ENCODE measurements around the gene AIFM3.

The AIFM3 gene

DNA sequence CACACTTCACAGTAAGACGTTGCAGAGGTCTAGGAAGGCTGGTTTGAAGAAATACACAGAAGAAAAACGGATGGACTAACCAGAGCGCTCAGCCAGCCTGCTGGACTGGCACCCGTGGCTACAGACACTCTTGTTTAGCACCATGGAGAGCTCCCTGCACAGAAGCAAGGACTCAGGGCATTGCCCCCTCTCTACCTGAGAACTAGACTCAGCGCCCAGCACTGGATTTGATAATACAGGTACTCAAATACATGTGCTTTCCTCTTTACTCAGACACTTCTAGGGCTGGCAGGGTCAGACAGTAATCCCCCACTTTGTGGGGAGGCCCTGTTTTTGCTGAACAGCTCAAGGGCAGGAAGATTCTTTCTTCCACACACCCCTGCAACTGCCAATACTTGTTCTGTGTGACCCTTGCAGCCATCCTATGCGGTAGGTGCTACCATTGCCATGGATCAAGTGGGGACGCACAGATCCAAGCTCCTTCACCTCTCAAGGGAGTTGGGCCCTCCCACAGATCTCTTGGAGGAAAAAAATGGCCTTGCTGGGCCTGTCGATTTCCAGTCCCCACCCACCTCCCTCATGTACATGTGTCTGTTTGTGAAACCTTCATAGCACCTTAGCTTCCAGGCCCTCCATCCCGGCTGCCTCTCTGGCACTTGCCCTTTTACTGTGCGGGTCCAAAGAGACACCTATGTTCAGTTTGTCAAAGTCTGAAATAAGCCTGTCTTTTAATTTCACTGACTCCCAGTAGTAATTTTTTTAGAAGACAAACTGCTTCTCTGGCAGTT is 42.8 kb downstream of the AIFM3 start:
- DNase-seq = no peak

DNA sequence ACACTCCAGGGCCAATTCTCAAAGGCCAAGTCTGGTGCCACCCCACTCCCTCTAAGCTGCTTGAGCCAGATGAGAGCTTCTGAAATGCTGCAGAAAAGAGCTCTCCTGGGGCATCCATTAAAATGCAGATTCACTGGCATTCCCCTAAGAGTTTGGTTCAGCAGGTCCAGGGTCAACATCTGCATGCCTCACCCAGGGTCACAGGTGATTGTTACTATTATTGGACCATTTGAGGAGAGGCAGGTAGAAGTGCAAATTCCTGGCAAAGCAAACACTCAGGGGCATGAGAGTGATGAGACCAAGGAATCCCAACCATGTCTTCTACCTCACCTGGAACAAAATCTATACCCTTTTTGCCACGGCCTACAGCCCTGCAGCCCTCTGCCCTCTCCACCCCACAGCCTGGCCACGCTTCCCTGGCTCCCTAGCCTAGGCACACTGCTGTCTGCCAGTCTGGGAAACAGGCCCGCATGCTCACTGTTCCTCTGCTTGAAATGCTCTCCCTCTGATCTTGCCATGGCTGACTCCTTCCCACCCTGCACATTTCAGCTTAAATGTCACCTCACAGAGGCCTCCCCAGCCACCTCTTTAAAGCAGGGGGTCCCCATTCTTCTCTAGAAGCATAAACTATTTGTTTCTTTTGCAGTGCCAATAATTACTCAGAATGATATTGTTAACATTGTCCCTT is 43.5 kb downstream of the AIFM3 start:
- DNase-seq = no peak

DNA sequence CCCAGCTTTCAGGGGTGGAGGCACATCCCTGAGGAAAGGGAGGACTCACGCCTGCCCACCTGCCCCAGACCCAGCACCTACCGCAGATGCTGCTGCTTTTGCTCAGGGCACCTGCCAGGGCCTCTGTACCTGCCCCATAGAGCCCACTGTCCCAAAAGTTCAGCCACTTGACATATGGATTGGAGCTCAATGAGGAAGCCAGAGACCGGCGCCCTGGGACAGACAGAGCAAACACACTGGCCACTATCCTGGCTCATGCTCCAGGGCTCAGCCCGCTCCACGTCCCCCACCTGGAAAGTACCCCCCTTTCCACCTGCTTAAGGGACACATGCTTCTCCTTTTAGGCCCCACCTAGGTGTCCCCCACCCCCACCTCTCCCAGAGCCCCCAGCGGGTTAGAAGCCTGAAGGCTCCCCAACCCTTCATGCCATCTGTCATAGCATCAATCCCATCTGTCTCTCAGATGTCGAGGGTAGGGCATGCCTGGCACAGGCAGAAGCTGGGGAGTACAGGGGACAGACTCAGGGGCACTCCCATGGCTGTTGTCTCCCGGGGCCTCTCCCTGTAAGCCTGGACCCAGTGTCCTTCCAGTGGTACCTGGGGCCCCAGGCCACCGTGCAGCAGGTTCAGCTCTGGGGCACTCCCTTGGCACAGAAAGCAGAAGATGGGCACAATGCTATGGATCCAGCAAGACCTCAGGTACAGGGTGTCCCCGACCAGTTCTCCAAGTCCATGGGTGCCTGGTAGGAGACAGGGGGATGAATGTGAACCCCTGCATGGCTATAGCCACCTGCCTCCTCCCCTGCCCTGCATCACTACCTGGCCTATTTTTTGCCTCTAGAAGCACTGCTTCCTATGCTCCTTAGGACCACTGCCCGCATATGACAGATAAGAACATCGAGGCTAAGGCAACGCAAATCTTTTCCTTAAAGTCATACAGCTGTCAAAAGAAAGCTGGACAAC is 45.7 kb downstream of the AIFM3 start:
- DNase-seq = no peak

DNA sequence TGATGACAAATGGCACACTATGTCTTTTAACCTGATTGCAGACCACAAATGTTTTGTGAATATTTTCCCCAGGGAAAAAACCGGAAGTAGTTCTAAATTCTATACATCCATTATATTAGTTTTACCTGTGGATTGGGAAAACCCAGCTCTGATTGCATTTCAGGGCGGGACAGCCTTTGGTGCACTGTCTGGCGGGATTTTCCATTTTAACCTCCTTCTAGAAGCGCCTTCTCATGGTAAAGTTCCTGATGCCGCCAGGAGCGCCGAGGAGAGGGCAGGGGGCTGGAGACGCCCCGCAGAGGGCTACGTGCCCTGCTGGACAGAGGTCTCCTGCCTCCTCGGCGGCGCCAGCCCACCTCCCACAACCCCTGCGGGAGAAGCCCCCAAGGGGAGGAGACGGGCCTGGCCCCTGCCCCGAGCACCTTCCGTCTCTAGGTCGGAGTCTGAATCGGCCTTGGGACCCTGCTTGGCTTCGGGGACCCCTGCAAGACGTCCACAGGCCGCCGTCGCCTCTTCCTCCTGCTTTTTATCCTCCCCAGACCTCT is 46.7 kb downstream of the AIFM3 start:
- no peak for DNase-seq

DNA sequence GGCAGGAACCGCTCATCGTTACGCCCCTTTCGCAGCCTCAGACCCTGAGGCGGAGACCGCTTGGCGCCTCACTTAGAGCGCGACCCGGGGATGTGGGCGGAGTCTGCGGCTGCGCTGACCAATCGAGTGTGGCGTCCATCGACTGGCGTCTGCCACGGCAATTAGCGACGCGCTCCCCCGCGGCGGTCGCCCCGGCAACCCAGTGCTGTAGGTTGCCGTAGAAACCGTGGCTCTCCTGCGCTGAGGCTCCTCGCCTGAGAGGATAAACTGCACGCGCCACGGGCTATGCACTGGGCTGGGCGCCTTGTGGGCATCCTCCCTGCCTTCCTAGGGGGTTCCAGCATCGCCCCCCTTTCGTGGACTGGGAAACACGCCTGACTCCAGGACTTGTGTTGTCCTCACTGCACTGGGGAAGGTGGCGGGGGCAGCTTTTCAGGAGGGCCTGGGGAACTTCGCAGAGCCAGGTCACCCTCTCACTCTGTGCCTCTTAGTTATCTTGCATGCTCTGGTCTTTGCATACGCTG is 47.2 kb downstream of the AIFM3 start:
- DNase-seq = peak; percentile 94 to 96

DNA sequence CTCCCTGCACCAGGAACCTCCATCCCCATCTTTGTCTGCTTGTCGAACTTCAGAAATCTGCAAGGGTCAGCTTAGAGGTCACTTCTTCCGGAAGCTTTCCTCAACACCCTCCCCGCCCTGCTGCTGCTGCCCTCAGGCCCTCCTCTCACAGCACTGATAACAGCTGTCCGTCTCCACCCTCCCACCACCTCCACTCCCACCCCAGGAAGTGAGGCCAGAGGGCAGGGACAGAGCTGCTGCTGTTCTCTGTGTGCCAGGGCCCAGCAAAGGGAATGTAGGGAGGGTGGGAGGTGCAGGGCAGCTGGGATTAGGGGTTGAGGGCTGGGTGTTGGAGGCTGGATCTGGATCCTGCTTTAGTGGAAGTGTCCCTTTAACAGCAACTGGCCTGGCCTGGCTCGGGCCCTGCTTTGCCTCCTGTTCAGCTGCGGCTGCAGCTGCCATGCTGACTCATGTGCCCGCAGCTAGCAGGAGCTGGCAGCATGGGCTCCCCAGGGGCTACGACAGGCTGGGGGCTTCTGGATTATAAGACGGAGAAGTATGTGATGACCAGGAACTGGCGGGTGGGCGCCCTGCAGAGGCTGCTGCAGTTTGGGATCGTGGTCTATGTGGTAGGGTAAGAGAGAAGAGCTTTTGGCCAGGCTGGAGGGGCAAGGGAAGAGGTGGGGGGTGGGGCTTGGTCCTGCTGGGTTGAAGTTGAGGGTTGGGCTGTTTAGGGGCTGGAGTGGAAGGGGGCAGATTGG is 47.8 kb downstream of the AIFM3 start, which contains the start of gene P2RX6:
Gene P2RX6 (plus strand): TSS at position 440 of the 740 bp plus-strand sequence. CDS start 10 bp downstream, at position 450.
- peak; percentile 60 to 64 for DNase-seq

DNA sequence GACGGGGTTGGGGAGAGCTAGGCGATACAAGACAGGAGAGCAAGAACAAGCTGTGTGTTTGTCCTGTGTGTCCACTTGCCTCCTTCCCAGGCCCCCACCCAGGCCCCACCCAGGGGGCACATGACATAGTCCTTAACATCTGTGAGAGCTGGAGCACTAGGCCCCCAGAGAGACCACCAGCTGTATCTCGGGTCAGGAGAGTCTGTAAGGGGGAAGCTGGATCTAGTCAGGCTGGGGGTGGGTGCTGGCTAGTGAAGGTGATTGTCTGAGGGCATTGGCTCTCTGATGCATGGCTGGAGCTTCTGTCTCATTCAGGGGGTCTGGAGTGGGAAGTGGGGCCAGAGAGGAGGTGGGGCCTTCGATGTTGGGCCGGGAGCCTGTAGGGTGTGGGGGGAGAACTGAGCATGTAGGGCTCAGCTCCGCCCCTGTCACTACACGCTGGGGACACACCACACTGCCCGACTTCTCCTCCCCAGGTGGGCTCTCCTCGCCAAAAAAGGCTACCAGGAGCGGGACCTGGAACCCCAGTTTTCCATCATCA is 48.5 kb downstream of the AIFM3 start:
- DNase-seq = no peak

DNA sequence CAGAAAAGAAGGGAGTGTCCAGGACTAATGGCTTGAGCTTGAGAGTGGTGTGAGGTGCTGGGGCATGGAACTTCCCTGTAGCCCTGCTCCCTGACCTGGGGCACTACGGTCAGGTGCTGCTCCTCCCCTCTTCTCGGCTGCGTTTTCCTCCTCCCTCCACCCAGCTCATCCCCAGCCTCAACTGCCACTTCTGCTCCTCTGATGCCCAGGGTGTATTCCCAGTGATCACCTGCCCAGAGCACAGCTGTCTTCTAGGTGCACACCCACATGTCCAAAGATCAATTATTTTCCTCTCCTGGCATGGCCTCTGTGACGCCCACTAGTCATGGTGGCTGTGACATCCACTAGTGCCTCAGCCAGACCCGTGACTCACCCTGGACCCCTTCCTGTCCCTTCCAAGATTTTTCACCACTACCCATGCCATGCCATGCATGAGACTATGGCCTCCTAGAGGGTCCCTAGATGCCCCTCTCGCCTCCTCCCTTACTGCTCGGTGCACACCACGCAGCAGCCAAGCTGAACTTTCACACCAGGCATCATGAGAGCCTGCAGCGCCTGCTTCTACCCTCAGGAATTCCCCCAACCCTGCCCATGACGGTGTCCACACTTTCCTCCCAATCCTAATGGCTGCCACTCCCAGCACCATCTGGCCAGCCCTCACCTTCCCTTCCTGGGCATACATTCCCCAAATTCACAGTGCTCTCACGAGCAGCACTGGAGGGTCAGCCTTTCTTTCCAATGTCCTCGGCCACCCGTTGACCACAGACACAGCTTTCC is 49.8 kb downstream of the AIFM3 start:
- no peak for DNase-seq

DNA sequence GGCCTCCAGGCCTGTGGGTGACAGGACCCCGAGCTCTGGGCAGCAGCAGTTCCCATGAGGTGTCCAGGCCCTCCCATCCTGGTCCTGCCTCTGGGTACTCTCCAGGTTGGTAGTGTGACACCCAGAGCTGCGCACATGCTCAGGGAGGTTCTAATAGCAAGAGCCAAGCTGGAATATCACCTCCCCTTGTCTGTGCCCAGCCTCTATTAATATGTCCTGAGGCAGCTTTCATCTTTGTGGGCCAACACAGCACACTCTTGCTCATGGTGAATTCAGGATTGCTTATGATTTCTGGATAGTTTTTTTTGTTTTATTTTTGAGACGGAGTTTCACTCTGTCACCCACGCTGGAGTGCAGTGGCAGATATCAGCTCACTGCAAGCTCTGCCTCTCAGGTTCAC is 51.3 kb downstream of the AIFM3 start:
- DNase-seq = no peak

DNA sequence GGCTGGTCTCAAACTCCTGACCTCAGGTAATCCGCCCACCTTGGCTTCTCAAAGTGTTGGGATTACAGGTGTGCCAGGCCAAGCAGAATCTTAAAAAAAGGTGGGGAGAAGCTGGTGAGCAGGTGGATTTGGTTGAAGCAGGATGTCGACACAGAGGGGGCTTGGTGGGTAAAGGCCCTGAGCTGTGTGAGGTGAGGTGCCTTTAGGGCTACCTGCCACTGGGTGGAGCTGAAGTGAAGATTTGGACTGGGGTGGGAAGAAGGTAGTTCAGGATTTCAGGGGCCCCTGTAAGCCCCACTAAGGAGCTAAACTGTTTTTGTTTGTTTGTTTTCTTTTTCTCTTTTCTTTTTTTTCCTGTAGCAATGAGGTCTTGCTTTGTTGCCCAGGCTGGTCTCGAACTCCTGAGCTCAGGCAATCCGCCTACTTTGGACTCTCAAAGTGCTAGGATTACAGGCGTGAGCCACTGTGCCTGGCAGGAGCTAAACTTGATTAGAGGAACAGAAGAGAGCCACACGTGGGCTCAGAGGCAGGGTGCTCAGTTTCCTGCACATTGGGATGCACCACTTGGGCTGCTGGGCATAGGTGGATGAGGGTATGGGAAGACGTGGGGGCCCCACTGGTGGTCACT is 53.9 kb downstream of the AIFM3 start:
- DNase-seq = peak in 1 of 2 experiments; percentile 7

DNA sequence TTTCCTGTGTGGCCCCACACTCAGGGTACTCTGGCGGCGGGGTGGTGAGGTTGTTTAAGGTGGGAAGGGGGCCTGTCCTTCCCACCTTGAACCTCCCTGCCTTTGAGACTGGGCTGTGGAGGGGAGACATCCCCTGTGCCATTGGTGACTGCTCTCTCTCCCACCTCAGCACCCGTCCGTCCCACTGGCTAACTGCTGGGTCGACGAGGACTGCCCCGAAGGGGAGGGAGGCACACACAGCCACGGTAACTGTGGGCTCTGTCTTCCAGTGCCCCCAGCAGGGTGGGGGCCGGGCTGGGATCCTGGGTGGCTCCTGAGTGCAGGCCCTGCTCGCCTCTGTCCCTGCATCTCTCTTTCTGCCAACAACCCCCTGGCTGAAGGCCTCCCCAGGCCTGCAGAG is 55.5 kb downstream of the AIFM3 start:
- no peak for DNase-seq

DNA sequence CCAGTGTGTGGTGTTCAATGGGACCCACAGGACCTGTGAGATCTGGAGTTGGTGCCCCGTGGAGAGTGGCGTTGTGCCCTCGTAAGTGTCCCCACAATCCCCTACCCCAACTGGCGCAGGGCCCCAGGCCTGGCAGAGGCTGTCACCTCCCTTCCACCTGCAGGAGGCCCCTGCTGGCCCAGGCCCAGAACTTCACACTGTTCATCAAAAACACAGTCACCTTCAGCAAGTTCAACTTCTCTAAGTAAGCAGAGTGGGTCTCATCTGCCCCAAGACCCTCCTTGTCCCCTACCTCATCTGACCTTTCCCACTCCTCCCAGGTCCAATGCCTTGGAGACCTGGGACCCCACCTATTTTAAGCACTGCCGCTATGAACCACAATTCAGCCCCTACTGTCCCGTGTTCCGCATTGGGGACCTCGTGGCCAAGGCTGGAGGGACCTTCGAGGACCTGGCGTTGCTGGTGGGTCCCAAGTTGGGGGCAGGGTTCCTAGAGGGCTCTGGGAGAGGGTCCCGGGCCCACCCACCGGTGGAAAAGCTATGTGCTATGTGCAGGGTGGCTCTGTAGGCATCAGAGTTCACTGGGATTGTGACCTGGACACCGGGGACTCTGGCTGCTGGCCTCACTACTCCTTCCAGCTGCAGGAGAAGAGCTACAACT is 56.0 kb downstream of the AIFM3 start:
- no peak for DNase-seq

DNA sequence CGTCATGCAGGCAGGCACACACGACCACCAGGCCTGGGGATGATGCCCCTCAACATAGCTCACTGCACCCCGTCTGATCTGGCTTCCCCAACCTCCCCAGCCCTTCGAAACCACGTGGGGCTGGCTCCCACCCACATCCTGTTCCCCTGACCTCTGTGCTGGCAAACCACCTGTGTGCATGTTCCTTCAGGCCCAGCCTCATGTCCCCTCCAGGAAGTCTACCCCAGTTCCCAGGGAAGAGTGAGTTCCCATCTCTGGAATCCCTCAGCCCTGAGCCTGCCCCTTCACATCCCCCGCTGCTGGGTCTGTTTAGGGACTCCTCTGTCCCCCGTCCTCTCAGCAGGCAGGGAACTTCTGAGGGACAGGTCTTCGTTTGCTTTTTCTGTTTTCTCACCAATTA is 58.2 kb downstream of the AIFM3 start:
- DNase-seq = no peak

DNA sequence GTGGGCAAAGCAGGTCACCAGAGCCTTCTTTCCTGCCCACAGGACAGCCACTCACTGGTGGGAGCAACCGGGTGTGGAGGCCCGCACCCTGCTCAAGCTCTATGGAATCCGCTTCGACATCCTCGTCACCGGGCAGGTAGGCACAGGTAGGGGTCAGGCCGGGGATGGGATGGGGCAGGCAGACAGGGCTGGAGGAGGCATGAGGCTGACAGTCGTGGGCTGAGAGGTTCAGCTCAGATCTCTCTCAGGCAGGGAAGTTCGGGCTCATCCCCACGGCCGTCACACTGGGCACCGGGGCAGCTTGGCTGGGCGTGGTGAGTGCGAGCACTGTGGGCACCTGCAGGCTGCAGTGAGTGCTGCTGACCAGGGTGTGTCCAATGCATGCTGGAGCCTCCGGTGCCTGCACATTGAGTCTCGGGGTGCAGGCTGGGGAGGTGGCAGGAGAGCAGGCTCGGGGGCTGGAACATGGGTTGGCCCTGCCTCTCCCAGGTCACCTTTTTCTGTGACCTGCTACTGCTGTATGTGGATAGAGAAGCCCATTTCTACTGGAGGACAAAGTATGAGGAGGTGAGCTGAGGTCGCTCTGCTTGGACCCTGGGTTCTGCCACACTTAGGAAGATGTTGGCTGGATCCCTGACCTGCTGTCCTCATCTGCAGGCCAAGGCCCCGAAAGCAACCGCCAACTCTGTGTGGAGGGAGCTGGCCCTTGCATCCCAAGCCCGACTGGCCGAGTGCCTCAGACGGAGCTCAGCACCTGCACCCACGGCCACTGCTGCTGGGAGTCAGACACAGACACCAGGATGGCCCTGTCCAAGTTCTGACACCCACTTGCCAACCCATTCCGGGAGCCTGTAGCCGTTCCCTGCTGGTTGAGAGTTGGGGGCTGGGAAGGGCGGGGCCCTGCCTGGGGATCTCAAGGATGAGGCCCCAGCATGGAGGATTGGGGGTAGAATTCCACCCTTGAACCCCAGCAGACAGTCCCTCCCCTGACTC is 59.0 kb downstream of the AIFM3 start:
- no peak for DNase-seq

DNA sequence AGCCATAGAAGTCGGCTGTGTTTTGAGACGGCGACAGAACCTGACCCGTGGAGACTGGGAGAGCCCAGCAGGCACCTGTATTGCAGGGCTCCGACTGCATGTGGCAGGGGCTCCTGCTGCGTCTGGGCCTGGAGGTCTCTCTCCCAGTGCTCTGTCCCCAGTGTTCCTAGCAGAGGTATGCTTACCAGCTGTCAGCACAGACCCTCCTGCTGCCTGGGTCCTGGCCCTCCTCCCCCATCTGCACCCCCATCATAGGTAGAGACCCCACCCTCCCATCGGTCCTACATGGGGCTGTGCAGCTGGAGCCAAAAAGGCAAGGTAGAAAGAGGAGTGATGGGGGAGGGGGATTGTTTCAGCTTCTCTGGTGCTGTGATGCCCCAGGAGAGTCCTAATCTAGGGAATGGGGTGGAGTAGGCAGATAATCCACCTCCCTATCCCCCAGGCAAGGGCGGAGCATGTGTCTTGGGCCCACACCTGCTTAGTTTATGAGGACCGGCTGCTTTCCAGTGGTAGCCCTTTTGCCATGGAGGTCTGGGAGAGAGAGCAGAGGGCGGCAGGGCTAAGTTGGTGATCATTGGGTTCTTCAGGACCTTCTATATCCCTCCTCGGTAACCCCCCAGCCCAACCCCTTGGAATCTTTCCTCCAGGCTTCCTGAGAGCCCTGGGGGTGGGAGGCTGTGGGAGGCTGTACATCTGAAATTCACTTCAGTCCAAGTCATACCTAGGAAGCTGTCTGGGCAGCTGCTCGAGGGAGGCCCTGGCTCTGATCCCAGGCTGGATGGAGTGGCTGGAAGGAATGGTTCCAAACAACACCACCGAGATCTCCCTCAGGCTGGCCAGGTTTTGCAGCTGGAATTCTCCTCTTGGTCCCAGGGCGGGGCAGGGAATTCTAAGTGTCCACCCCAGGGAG is 60.0 kb downstream of the AIFM3 start:
- DNase-seq = peak in 1 of 2 experiments; percentile 18

DNA sequence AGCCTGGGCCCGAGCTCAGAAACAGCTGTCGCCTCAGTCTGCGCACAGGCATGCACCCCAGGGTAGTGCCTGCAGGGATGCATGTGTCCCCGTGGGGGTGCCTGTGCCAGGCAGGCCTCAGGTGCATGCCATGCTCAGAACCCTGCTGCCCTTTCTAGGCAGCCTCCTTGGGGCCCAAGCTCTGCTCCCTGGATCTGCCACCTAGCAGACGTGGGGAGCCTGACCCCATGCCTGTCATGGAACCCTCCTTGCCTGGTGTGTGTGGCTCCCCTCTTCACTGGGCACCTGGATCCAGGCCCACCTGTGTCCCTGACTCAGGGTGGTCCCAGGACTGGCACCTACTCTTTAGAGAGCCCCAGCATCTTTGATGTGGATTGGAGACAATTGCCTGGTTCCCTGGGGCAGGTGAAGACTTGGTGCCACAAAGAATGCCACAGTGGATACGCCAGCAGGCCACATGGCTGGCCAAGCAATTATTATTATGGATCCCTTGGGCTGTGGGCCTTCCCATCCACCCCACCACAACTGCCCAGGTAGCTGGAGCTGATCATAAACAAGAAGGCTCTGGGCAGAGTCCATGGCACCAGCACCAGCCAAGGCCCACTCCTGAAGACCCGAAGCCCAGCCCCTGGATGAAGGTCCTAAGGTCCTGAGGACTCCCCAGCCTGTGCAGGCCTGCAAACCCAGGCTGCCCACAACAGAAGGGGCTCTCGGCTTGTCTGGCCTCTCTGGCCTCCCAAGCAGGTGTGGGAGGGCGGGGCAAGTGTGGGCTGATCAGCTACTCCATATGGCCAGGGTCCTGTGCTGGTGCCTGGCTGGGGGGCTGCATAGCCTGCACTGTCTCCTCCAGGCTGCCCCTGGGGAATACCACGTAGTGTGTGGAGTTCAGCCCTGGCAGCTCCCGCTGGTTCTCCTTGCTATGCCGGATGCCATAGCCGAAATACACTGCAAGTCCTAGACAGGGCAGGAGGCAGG is 61.5 kb downstream of the AIFM3 start:
- DNase-seq = no peak

Measured in SHP77 (cell line).